IMR-90 (cell line): ENCODE measurements around the gene C15orf62. TPM values are rescaled to one million over a fixed set of nuclear protein-coding genes. Genes with fewer than 3 reads are reported as not detected.

Experiments
- ATAC-seq: fragments of 200-7000 bp; cut with Tn5 transposase; 2 replicates; pipeline ENCODE4 v1.9.1; 2020; ENCODE audit warnings: low read depth, mild to moderate bottlenecking, moderate library complexity
- BruUV-seq: library from RNA; stranded (reverse); fragments of 400-500 nt; replicated peaks from 2 replicates; lab custom pipeline; 2021; lab: Mats Ljungman, UMichigan
- CTCF ChIA-PET: fragments of 300-600 bp; formaldehyde crosslinking; extraction: SDS; loops from one replicate; lab custom pipeline; 2021; ENCODE audit warnings: antibody characterized with exemption; lab: Yijun Ruan, JAX
- POLR2A ChIA-PET: fragments of 300-600 bp; sonication (Branson Sonifier 250); formaldehyde crosslinking; loops from one replicate; lab custom pipeline; 2022; ENCODE audit warnings: antibody characterized with exemption; ENCODE audit not compliant: unreplicated experiment; lab: Charles Lee
- DNase-seq: peaks from one replicate; pipeline ENCODE4 v3.0.0; 2013
- H2AFZ ChIP-seq: replicated peaks from 2 replicates; pipeline ENCODE3; 2013; ENCODE audit warnings: low read length, mild to moderate bottlenecking; ENCODE audit not compliant: poor library complexity
- H2AK5ac ChIP-seq: 2 replicates; pipeline ENCODE4 v1.6.1; 2013; ENCODE audit warnings: low read depth, low read length, inconsistent platforms
- H2AK9ac ChIP-seq: replicated peaks from 2 replicates; pipeline ENCODE3; 2013; ENCODE audit warnings: mild to moderate bottlenecking, low read depth, low read length, moderate library complexity; ENCODE audit not compliant: poor library complexity
- H2BK120ac ChIP-seq: 2 replicates; pipeline ENCODE4 v1.6.1; 2013; ENCODE audit warnings: low read depth, low read length, inconsistent platforms
- H2BK15ac ChIP-seq: 3 replicates; pipeline ENCODE4 v1.6.1; 2013; ENCODE audit warnings: low read depth, low read length, inconsistent platforms
- H2BK20ac ChIP-seq: 2 replicates; pipeline ENCODE4 v1.6.1; 2013; ENCODE audit warnings: low read depth, mild to moderate bottlenecking, inconsistent platforms, low read length, moderate library complexity
- H2BK5ac ChIP-seq: 2 replicates; pipeline ENCODE4 v1.6.1; 2013; ENCODE audit warnings: mild to moderate bottlenecking, low read depth, low read length, inconsistent platforms; ENCODE audit not compliant: poor library complexity, severe bottlenecking
- H3K14ac ChIP-seq: replicated peaks from 2 replicates; pipeline ENCODE4 v1.6.1; 2013; ENCODE audit warnings: low read depth, low read length, inconsistent platforms
- H3K18ac ChIP-seq: 2 replicates; pipeline ENCODE4 v1.6.1; 2013; ENCODE audit warnings: low read depth, low read length, control low read depth
- H3K23ac ChIP-seq: 2 replicates; pipeline ENCODE4 v1.6.1; 2013; ENCODE audit warnings: low read depth, low read length, inconsistent platforms
- H3K27ac ChIP-seq: 2 replicates; pipeline ENCODE4 v1.5.1; 2013; ENCODE audit warnings: mild to moderate bottlenecking, control low read depth, low read length; ENCODE audit not compliant: insufficient read depth
- H3K27me3 ChIP-seq: 2 replicates; pipeline ENCODE4 v1.6.1; 2013; ENCODE audit warnings: low read length; ENCODE audit not compliant: control insufficient read depth, insufficient read depth
- H3K36me3 ChIP-seq: 2 replicates; pipeline ENCODE4 v1.6.1; 2013; ENCODE audit warnings: low read length, mixed read lengths; ENCODE audit not compliant: control insufficient read depth, insufficient read depth
- H3K4ac ChIP-seq: 2 replicates; pipeline ENCODE4 v1.6.1; 2013; ENCODE audit warnings: low read depth, low read length, inconsistent platforms
- H3K4me1 ChIP-seq: 2 replicates; pipeline ENCODE4 v1.6.1; 2013; ENCODE audit warnings: low read length, mixed read lengths; ENCODE audit not compliant: control insufficient read depth, insufficient read depth
- H3K4me2 ChIP-seq: 2 replicates; pipeline ENCODE4 v1.6.1; 2013; ENCODE audit warnings: low read depth, mild to moderate bottlenecking, control low read depth, low read length, moderate library complexity
- H3K4me3 ChIP-seq: 2 replicates; pipeline ENCODE4 v1.5.1; 2013; ENCODE audit warnings: low read depth, mild to moderate bottlenecking, control low read depth, low read length, moderate library complexity; ENCODE audit not compliant: insufficient read depth
- H3K56ac ChIP-seq: 2 replicates; pipeline ENCODE4 v1.6.1; 2013; ENCODE audit warnings: low read length, inconsistent platforms; ENCODE audit not compliant: insufficient read depth; ENCODE audit errors: extremely low read depth
- H3K79me1 ChIP-seq, 2 experiments: 2 replicates each; pipeline ENCODE4 v1.6.1; 2013; ENCODE audit warnings: low read length in 2 of 2, inconsistent platforms in 1 of 2, low read depth in 1 of 2
- H3K9ac ChIP-seq: 2 replicates; pipeline ENCODE4 v1.6.1; 2013; ENCODE audit warnings: low read depth, low read length, control low read depth
- H3K9me1 ChIP-seq: 2 replicates; pipeline ENCODE4 v1.6.1; 2013; ENCODE audit warnings: low read length, inconsistent platforms; ENCODE audit not compliant: insufficient read depth
- H3K9me3 ChIP-seq: 2 replicates; pipeline ENCODE4 v1.6.1; 2013; ENCODE audit warnings: low read length; ENCODE audit not compliant: control insufficient read depth, insufficient read depth
- H4K20me1 ChIP-seq: 2 replicates; pipeline ENCODE4 v1.6.1; 2013; ENCODE audit warnings: low read length, inconsistent platforms; ENCODE audit not compliant: insufficient read depth
- H4K5ac ChIP-seq: 2 replicates; pipeline ENCODE4 v1.6.1; 2013; ENCODE audit warnings: mild to moderate bottlenecking, low read depth, low read length, control low read depth
- H4K8ac ChIP-seq, 2 experiments: 2 replicates each; pipeline ENCODE4 v1.6.1; 2013; ENCODE audit warnings: low read depth in 2 of 2, low read length in 2 of 2, control low read depth in 1 of 2, inconsistent platforms in 1 of 2
- H4K91ac ChIP-seq: 2 replicates; pipeline ENCODE4 v1.6.1; 2013; ENCODE audit warnings: low read depth, low read length, inconsistent platforms; ENCODE audit not compliant: insufficient read depth
- BHLHE40 ChIP-seq: fragments of 150-350 bp; IDR thresholded peaks from 2 replicates; pipeline ENCODE4 v1.6.1; 2016; ENCODE audit warnings: mild to moderate bottlenecking, low read depth, low read length
- CTCF ChIP-seq: conservative IDR thresholded peaks from 2 replicates; pipeline ENCODE4 v1.5.1; 2012; ENCODE audit warnings: mild to moderate bottlenecking, low read depth, low read length, improper control_type of control experiment
- MAFK ChIP-seq: IDR thresholded peaks from 2 replicates; pipeline ENCODE4 v1.6.1; 2012; ENCODE audit warnings: low read depth, low read length, improper control_type of control experiment
- MAZ ChIP-seq: IDR thresholded peaks from 2 replicates; pipeline ENCODE4 v1.6.1; 2012; ENCODE audit warnings: low read depth, mild to moderate bottlenecking, low read length, improper control_type of control experiment, moderate library complexity, borderline replicate concordance
- RAD21 ChIP-seq: IDR thresholded peaks from 2 replicates; pipeline ENCODE4 v1.6.1; 2012; ENCODE audit warnings: low read length, improper control_type of control experiment
- RFX5 ChIP-seq: IDR thresholded peaks from 2 replicates; pipeline ENCODE4 v1.8.0; 2012; ENCODE audit warnings: low read depth, mild to moderate bottlenecking, low read length, moderate library complexity
- SMC3 ChIP-seq: fragments of 150-350 bp; IDR thresholded peaks from 2 replicates; pipeline ENCODE4 v1.6.1; 2016; ENCODE audit warnings: low read depth, mild to moderate bottlenecking, antibody characterized with exemption, low read length, moderate library complexity
- WGBS, 2 experiments: methylation state at CpG; one replicate each; pipeline versions ENCODE4 v1.1.5 to v1.1.7; 2013; ENCODE audit warnings: missing lambda C conversion rate in 2 of 2; ENCODE audit not compliant: insufficient read length in 1 of 2; ENCODE audit errors: extremely low coverage in 2 of 2; 5-methylcytosine and 5-hydroxymethylcytosine counted together
- dilution Hi-C: fragments of 300-500 bp; cut with HindIII; formaldehyde crosslinking; loops from one replicate; pipeline ENCODE4 v1.14.3; 2018; ENCODE audit warnings: low sequenced_read_pairs; ENCODE audit not compliant: unreplicated experiment
- in situ Hi-C: fragments of 300-500 bp; cut with MboI; formaldehyde crosslinking; loops from 3 replicates; pipeline ENCODE4 v1.14.3; 2019; ENCODE audit warnings: low sequenced_read_pairs, inconsistent platforms, mixed read lengths
- intact Hi-C: fragments of 100-400 bp; cut with micrococcal nuclease; formaldehyde crosslinking; loops from 2 replicates; pipeline ENCODE4 v1.10.0; 2022
- polyA plus RNA-seq, 3 experiments: library from polyadenylated mRNA; depleted of rRNA; stranded (reverse); fragments of >200 nt; gene quantifications; 2 replicates each; pipeline ENCODE4 v1.2.3, GENCODE V29; 2012; ENCODE audit warnings: low replicate concordance in 1 of 3
- total RNA-seq: library from RNA; depleted of rRNA; stranded (reverse); fragments of >200 nt; gene quantifications from 2 replicates; pipeline ENCODE4 v1.2.3, GENCODE V29; 2012

C15orf62 gene
- total and polyA plus RNA-seq, 2 of the 4 experiments (the other 2 are of a cell fraction), result not detected

GRCh38 chr15:40782609-40783227 is 12.9 kb downstream of the C15orf62 start:
- Histone ChIP-seq H2BK120ac (no peak overlapping the region), H3K23ac (no peak overlapping the region), H2BK20ac (no peak overlapping the region), H3K18ac (no peak overlapping the region), H3K4me1 (peaks cover 5% of the 10 kb centered on the region), H2AK9ac (no peak overlapping the region), H3K9me3 (no peaks in the 10 kb centered on the region), H2AFZ (no peak overlapping the region), H3K27me3 (no peaks in the 10 kb centered on the region), H3K9me1 (no peaks in the 10 kb centered on the region), H2BK5ac (no peak overlapping the region), H4K8ac (no peak overlapping the region), H2AK5ac (no peak overlapping the region), H3K4ac (no peak overlapping the region), H3K36me3 (peaks cover 14% of the 10 kb centered on the region), H3K27ac (no peak overlapping the region), H3K79me1 (peaks cover 29 to 46% of the 10 kb centered on the region in 2 experiments), H4K5ac (no peak overlapping the region), H4K20me1 (peaks cover 39% of the 10 kb centered on the region), H3K14ac (no peak overlapping the region), H3K9ac (no peak overlapping the region), H3K4me3 (no peak overlapping the region), H3K4me2 (no peak overlapping the region), H4K91ac (no peak overlapping the region), H2BK15ac (no peak overlapping the region), H3K56ac (no peak overlapping the region)
- no TSS peak for BruUV-seq
- dilution Hi-C loops (no loop called here), in situ Hi-C loops (no loop called here), intact Hi-C loops (no loop called here)
- 49% methylated on average over 2 of the region's 8 CpGs; no CpG with 5 or more reads in 1 of the 2 experiments for WGBS, 2 experiments
- TF ChIP-seq CTCF, result peak; percentile 41
- TF ChIP-seq SMC3, result peak; percentile 41
- no peak for TF ChIP-seq MAZ
- no peak for TF ChIP-seq BHLHE40
- no peak for TF ChIP-seq RFX5
- TF ChIP-seq MAFK, result no peak
- peak; percentile 54 for TF ChIP-seq RAD21
- ATAC-seq, result peak; percentile 22; the same call in 1 of the 2 replicates
- DNase-seq, result no peak
- POLR2A ChIA-PET, result no interaction called here
- CTCF ChIA-PET, result no interaction called here
